ENCODE measurements around the gene TECPR1. TPM values are rescaled to one million over a fixed set of nuclear protein-coding genes. Genes with fewer than 3 reads are reported as not detected.

TECPR1 gene
- total RNA-seq, 1 donor from 2014 or later, result 44.0 TPM

DNA sequence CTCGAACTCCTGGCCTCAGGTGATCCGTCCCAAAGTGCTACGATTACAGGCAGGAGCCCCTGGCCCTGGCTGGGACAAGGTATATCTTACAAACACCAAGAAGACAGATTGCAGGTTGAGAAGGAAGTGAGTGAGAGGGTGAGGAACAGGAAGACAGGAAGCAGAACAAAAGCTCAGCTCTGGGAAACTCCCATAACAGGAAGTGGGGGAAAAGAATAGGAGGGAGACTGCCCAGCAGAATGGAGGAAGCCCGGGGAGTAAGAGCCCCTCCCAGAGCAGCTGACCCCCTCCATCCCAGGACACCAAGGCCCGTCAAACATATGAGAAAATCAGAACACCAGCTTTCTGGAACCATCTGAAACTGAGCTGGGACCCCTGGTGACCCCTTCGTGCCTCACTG is 2.9 kb downstream of the TECPR1 start:
- TF ChIP-seq CTCF (IDR thresholded peaks at IDR 0.05; ENCODE audit: insufficient read depth, low read length, poor library complexity, severe bottlenecking), result no peak
- H3K36me3 ChIP-seq (ENCODE audit: control insufficient read depth, insufficient read depth, low read length), result peaks cover under 1% of the 10 kb centered on the region
- no peak overlapping the region for H3K4me3 ChIP-seq (ENCODE audit: low read depth, low read length)
- no peaks in the 10 kb centered on the region for H3K27me3 ChIP-seq (ENCODE audit: control insufficient read depth, insufficient read depth, low read length)
- no peak for DNase-seq (ENCODE audit: low read depth)

DNA sequence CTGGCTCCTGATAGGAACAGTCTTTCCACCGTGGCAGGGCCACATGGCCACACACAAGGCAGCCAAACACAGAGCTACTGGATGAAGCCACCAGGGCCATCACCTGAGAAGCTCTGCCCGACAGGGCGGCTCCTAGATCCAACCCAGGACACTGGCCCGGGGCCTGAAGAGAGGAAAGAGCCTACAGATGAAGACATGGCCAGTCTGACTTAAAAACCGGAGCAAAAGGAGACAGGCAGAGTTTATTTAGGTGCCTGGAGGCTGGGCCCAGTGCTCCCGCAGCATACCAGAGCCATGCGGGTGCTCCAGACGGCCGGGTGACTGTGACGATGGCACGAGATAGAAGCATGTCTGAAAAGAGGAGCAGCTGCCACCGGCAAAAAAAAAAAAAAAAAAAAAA is 3.9 kb downstream of the TECPR1 start:
- H3K27me3 ChIP-seq (ENCODE audit: control insufficient read depth, insufficient read depth, low read length), result no peaks in the 10 kb centered on the region
- no peak for DNase-seq (ENCODE audit: low read depth)

GRCh38 chr7:98244871-98245270 is 7.2 kb downstream of the TECPR1 start:
- Histone ChIP-seq H3K36me3 (ENCODE audit: control insufficient read depth, insufficient read depth, low read length) (peaks cover 2% of the 10 kb centered on the region), H3K4me3 (ENCODE audit: low read depth, low read length) (no peak overlapping the region), H3K27me3 (ENCODE audit: control insufficient read depth, insufficient read depth, low read length) (no peaks in the 10 kb centered on the region)
- no peak for TF ChIP-seq CTCF (IDR thresholded peaks at IDR 0.05; ENCODE audit: insufficient read depth, low read length, poor library complexity, severe bottlenecking)
- DNase-seq (ENCODE audit: low read depth), result no peak

More for the DNA sequence above, 3.9 kb downstream of the TECPR1 start:
- no peak for TF ChIP-seq CTCF (IDR thresholded peaks at IDR 0.05; ENCODE audit: insufficient read depth, low read length, poor library complexity, severe bottlenecking)
- Histone ChIP-seq H3K36me3 (ENCODE audit: control insufficient read depth, insufficient read depth, low read length) (peaks cover 2% of the 10 kb centered on the region), H3K4me3 (ENCODE audit: low read depth, low read length) (no peak overlapping the region)

DNA sequence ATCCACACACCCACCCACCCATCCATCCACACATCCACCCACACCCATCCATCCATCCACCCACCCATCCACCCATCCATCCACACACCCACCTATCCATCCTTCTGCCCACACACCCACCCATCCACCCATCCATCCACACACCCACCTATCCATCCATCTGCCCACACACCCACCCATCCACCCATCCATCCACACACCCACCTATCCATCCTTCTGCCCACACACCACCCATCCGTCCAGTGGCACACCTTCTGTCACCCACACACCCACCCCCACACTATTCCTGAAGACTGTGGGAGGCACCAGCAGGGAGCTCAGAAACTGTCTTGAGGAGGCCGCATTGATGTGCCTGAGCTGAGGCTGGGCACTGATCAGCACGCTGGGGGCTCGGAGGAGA is 9.1 kb downstream of the TECPR1 start:
- Histone ChIP-seq H3K36me3 (ENCODE audit: control insufficient read depth, insufficient read depth, low read length) (peaks cover 2% of the 10 kb centered on the region), H3K27me3 (ENCODE audit: control insufficient read depth, insufficient read depth, low read length) (no peaks in the 10 kb centered on the region), H3K4me3 (ENCODE audit: low read depth, low read length) (no peak overlapping the region)
- no peak for DNase-seq (ENCODE audit: low read depth)
- TF ChIP-seq CTCF (IDR thresholded peaks at IDR 0.05; ENCODE audit: insufficient read depth, low read length, poor library complexity, severe bottlenecking), result no peak

DNA sequence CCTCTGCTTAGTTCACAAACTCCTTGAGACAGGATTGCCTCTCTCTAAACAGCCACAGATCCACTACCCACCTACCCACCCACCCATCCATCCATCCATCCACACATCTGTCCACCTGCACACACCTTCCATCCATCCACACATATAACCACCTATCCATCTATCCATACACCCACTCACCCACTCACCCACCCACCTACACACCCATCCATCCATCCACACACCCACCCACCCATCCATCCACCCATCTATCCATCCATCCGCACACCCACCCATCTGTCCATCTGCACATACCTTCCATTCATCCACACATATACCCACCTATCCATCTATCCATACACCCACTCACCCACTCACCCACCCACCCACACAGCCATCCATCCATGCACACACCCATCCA is 9.7 kb downstream of the TECPR1 start:
- Histone ChIP-seq H3K4me3 (ENCODE audit: low read depth, low read length) (no peak overlapping the region), H3K36me3 (ENCODE audit: control insufficient read depth, insufficient read depth, low read length) (peaks cover 2% of the 10 kb centered on the region), H3K27me3 (ENCODE audit: control insufficient read depth, insufficient read depth, low read length) (no peaks in the 10 kb centered on the region)
- TF ChIP-seq CTCF (IDR thresholded peaks at IDR 0.05; ENCODE audit: insufficient read depth, low read length, poor library complexity, severe bottlenecking), result no peak
- no peak for DNase-seq (ENCODE audit: low read depth)

DNA sequence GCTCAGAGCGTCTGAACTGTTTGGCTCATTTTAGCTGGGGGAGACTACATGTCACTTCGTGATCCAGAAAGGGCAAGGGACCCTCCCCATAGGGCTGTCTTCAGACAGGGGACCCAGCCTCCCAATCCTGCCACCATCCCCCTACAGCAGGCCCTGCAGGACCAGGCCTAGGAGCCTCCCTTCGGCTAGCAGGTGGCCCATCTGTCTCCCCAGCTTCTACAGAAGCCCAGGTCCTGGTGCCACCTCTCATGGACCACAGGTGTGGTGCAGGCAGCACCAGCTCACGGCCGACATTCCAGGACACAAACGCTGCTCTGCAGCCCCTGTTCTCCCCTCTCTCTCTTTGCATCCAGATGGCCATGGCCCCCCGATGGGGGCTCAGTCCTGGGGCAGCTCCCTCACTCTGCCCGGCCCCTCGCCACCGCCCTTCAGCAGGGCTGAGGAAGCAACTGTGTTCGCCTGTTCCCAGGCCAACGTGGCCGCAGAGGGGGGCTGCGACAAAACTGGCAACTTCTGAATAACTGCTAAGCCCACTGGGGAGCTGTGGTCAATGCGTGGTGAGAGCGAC is 10.3 kb downstream of the TECPR1 start:
- Histone ChIP-seq H3K27me3 (ENCODE audit: control insufficient read depth, insufficient read depth, low read length) (no peaks in the 10 kb centered on the region), H3K36me3 (ENCODE audit: control insufficient read depth, insufficient read depth, low read length) (peaks cover 2% of the 10 kb centered on the region), H3K4me3 (ENCODE audit: low read depth, low read length) (no peak overlapping the region)
- no peak for TF ChIP-seq CTCF (IDR thresholded peaks at IDR 0.05; ENCODE audit: insufficient read depth, low read length, poor library complexity, severe bottlenecking)
- no peak for DNase-seq (ENCODE audit: low read depth)
